ENCODE data around the gene ATP7A. TPM values are rescaled to one million over a fixed set of nuclear protein-coding genes. Genes with fewer than 3 reads are reported as not detected.

ATP7A gene
- total RNA-seq, 1 experiment from 2014 or later, result 13.5 TPM

DNA sequence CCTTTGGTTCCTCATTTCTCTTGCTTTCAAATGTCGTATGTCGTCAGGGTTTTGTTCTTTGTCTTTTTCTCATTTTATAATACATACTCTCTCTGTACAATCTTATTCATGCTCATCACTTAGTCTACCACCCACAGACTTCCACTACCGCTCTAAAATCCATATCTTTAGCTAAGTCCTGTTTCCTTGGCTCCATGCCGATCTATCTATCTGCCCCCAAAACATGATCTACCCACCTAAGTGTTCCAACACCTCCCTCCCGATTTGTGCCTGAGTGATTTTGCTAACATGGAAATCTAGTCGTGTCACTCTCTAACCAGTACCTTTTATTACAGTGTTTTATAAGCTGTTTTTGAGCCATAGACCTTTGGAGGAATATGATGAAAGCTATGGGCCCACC lies 124.6 kb downstream of the ATP7A start:
- ATAC-seq, result no peak
- Histone ChIP-seq H3K9me3 (ENCODE audit: control insufficient read depth, insufficient read depth, low read depth, low read length) (no peaks in the 10 kb centered on the region), H3K4me3 (ENCODE audit: low read depth in 2 of 2, low read length in 2 of 2) (no peak overlapping the region), H3K27me3 (ENCODE audit: control insufficient read depth, insufficient read depth, low read length) (no peaks in the 10 kb centered on the region), H3K4me1 (ENCODE audit: control insufficient read depth, insufficient read depth, low read length) (no peaks in the 10 kb centered on the region), H3K36me3 (ENCODE audit: control insufficient read depth, insufficient read depth, low read length) (no peaks in the 10 kb centered on the region), H3K27ac (ENCODE audit: low read length) (no peak overlapping the region)
- in situ Hi-C loops (cut with HindIII; ENCODE audit: low pct_unique_long_range_greater_than_20kb, low sequenced_read_pairs), result no loop called here
- no peak for DNase-seq (ENCODE audit: low read depth, low spot score)
- intact Hi-C loops (cut with micrococcal nuclease; ENCODE audit: unreplicated experiment), result no loop called here
- no TSS peak for BruUV-seq (replicated peaks)
- POLR2A ChIA-PET, result no interaction called here
- TF ChIP-seq POLR2AphosphoS5 (IDR thresholded peaks at IDR 0.05; ENCODE audit: low read depth, low read length) (no peak), SIN3A (IDR thresholded peaks at IDR 0.05; ENCODE audit: borderline replicate concordance, insufficient read depth, low read depth, low read length) (no peak), TCF7L2 (IDR thresholded peaks at IDR 0.05; ENCODE audit: low read depth, low read length) (no peak)
- TF ChIP-seq, protein P1, sequence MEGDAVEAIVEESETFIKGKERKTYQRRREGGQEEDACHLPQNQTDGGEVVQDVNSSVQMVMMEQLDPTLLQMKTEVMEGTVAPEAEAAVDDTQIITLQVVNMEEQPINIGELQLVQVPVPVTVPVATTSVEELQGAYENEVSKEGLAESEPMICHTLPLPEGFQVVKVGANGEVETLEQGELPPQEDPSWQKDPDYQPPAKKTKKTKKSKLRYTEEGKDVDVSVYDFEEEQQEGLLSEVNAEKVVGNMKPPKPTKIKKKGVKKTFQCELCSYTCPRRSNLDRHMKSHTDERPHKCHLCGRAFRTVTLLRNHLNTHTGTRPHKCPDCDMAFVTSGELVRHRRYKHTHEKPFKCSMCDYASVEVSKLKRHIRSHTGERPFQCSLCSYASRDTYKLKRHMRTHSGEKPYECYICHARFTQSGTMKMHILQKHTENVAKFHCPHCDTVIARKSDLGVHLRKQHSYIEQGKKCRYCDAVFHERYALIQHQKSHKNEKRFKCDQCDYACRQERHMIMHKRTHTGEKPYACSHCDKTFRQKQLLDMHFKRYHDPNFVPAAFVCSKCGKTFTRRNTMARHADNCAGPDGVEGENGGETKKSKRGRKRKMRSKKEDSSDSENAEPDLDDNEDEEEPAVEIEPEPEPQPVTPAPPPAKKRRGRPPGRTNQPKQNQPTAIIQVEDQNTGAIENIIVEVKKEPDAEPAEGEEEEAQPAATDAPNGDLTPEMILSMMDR (IDR thresholded peaks at IDR 0.05), result no peak
- TF ChIP-seq, protein P2, sequence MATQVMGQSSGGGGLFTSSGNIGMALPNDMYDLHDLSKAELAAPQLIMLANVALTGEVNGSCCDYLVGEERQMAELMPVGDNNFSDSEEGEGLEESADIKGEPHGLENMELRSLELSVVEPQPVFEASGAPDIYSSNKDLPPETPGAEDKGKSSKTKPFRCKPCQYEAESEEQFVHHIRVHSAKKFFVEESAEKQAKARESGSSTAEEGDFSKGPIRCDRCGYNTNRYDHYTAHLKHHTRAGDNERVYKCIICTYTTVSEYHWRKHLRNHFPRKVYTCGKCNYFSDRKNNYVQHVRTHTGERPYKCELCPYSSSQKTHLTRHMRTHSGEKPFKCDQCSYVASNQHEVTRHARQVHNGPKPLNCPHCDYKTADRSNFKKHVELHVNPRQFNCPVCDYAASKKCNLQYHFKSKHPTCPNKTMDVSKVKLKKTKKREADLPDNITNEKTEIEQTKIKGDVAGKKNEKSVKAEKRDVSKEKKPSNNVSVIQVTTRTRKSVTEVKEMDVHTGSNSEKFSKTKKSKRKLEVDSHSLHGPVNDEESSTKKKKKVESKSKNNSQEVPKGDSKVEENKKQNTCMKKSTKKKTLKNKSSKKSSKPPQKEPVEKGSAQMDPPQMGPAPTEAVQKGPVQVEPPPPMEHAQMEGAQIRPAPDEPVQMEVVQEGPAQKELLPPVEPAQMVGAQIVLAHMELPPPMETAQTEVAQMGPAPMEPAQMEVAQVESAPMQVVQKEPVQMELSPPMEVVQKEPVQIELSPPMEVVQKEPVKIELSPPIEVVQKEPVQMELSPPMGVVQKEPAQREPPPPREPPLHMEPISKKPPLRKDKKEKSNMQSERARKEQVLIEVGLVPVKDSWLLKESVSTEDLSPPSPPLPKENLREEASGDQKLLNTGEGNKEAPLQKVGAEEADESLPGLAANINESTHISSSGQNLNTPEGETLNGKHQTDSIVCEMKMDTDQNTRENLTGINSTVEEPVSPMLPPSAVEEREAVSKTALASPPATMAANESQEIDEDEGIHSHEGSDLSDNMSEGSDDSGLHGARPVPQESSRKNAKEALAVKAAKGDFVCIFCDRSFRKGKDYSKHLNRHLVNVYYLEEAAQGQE (IDR thresholded peaks at IDR 0.05; ENCODE audit: insufficient read depth in 1 of 2, low read depth in 2 of 2, low read length in 1 of 2), result no peak
- CTCF ChIA-PET, result no interaction called here

DNA sequence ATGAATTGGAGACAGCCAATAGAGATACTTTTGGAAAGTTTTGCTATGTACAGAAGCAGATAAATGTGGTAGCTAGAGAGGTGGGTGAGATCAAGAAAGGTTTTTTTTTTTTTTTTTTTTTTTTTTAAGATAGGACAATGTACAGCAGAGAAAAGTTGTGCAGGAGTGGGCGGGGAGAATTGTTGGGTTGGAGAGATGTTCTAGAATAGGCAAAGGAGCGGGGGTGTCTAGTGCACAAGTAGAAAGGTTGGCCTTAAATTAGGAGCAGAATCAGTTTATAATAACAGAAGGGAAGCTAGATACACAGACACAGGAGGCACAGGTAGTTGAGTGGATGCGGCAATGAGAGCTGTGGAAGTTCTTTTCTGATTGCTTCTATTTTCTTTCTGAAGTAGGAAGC lies 127.4 kb downstream of the ATP7A start:
- ATAC-seq (no peak), DNase-seq (ENCODE audit: low read depth, low spot score) (no peak)
- no TSS peak for BruUV-seq (replicated peaks)
- H3K27ac ChIP-seq (ENCODE audit: low read length), result no peak overlapping the region
- no peak for TF ChIP-seq TCF7L2 (IDR thresholded peaks at IDR 0.05; ENCODE audit: low read depth, low read length)
- no peak for TF ChIP-seq SIN3A (IDR thresholded peaks at IDR 0.05; ENCODE audit: borderline replicate concordance, insufficient read depth, low read depth, low read length)
- no peak for TF ChIP-seq POLR2AphosphoS5 (IDR thresholded peaks at IDR 0.05; ENCODE audit: low read depth, low read length)
- TF ChIP-seq, protein P2 (IDR thresholded peaks at IDR 0.05; ENCODE audit: insufficient read depth in 1 of 2, low read depth in 2 of 2, low read length in 1 of 2), result no peak
- TF ChIP-seq, protein P1 (IDR thresholded peaks at IDR 0.05), result no peak
- no peaks in the 10 kb centered on the region for H3K36me3 ChIP-seq (ENCODE audit: control insufficient read depth, insufficient read depth, low read length)
- POLR2A ChIA-PET, result no interaction called here
- H3K9me3 ChIP-seq (ENCODE audit: control insufficient read depth, insufficient read depth, low read depth, low read length), result no peaks in the 10 kb centered on the region
- intact Hi-C loops (cut with micrococcal nuclease; ENCODE audit: unreplicated experiment) (no loop called here), in situ Hi-C loops (cut with HindIII; ENCODE audit: low pct_unique_long_range_greater_than_20kb, low sequenced_read_pairs) (no loop called here)
- H3K4me1 ChIP-seq (ENCODE audit: control insufficient read depth, insufficient read depth, low read length), result no peaks in the 10 kb centered on the region
- no peaks in the 10 kb centered on the region for H3K27me3 ChIP-seq (ENCODE audit: control insufficient read depth, insufficient read depth, low read length)
- H3K4me3 ChIP-seq (ENCODE audit: low read depth in 2 of 2, low read length in 2 of 2), result no peak overlapping the region
- CTCF ChIA-PET, result no interaction called here
